ENCODE data around the gene LTBP4. TPM values are rescaled to one million over a fixed set of nuclear protein-coding genes. Genes with fewer than 3 reads are reported as not detected.
"Not testable (repeated sequence)": the region's sequence is repeated elsewhere in the genome, so short reads cannot be mapped to it uniquely, and the experiment has no call there.

The LTBP4 gene
- total and polyA plus RNA-seq, 7 experiments from 2014 or later, result 21.8 to 116 (median 106) TPM

GRCh38 chr19:40559394-40559793 lies 41.8 kb upstream of the LTBP4 start:
- POLR2A ChIA-PET, result interaction anchor here (0.6 kb wide), 1 partner anchor 1745 kb away, joined by 3 read pairs; no protein-coding TSS in a partner anchor
- ATAC-seq (no peak), DNase-seq (no peak)
- H3K4me1 Mint-ChIP-seq, result peaks cover 0 to 8% (median 2%) of the 10 kb centered on the region in 7 donors
- H3K9me3 Mint-ChIP-seq, result no peaks in the 10 kb centered on the region
- H3K27ac Mint-ChIP-seq, result no peak overlapping the region
- intact Hi-C loops (cut with micrococcal nuclease), result no loop called here
- peak overlapping the region in 1 of 10 donors; percentile 30 for H3K4me3 Mint-ChIP-seq
- Histone ChIP-seq H3K36me3 (ENCODE audit: control insufficient read depth in 2 of 3, insufficient read depth in 3 of 3, low read length in 3 of 3) (no peaks in the 10 kb centered on the region), H3K27ac (ENCODE audit: low read depth, low read length) (no peak overlapping the region), H3K4me3 (ENCODE audit: low read length) (no peak overlapping the region), H3K9me3 (ENCODE audit: control insufficient read depth in 2 of 3, low read length in 3 of 3) (no peaks in the 10 kb centered on the region), H3K27me3 (ENCODE audit: control insufficient read depth in 2 of 2, insufficient read depth in 2 of 2, low read length in 2 of 2) (peaks cover 0 to under 1% of the 10 kb centered on the region in 2 donors), H3K4me1 (ENCODE audit: control insufficient read depth in 2 of 2, insufficient read depth in 2 of 2, low read length in 2 of 2) (no peaks in the 10 kb centered on the region)
- H3K36me3 Mint-ChIP-seq, result peaks cover 0 to 6% (median 4%) of the 10 kb centered on the region in 5 donors
- CTCF ChIA-PET, result no interaction called here
- peaks cover 23 to 53% (median 37%) of the 10 kb centered on the region in 5 donors for H3K27me3 Mint-ChIP-seq

- Histone ChIP-seq H3K27me3 (ENCODE audit: control insufficient read depth in 2 of 2, insufficient read depth in 2 of 2, low read length in 2 of 2) (peaks cover 0 to 3% of the 10 kb centered on the region in 2 donors), H3K9me3 (ENCODE audit: control insufficient read depth in 2 of 3, low read length in 3 of 3) (no peaks in the 10 kb centered on the region), H3K27ac (ENCODE audit: low read depth, low read length) (no peak overlapping the region), H3K36me3 (ENCODE audit: control insufficient read depth in 2 of 3, insufficient read depth in 3 of 3, low read length in 3 of 3) (no peaks in the 10 kb centered on the region), H3K4me1 (ENCODE audit: control insufficient read depth in 2 of 2, insufficient read depth in 2 of 2, low read length in 2 of 2) (no peaks in the 10 kb centered on the region), H3K4me3 (ENCODE audit: low read length) (no peak overlapping the region)
- H3K36me3 Mint-ChIP-seq, result peaks cover 0 to 6% (median 4%) of the 10 kb centered on the region in 5 donors
- no peaks in the 10 kb centered on the region for H3K9me3 Mint-ChIP-seq
- ChIA-PET POLR2A (interaction anchor here (0.6 kb wide), 1 partner anchor 1744 kb away, joined by 3 read pairs; no protein-coding TSS in a partner anchor), CTCF (no interaction called here)
- no peak overlapping the region for H3K27ac Mint-ChIP-seq
- ATAC-seq, result no peak
- H3K4me3 Mint-ChIP-seq, result no peak overlapping the region
- H3K27me3 Mint-ChIP-seq, result peaks cover 18 to 53% (median 37%) of the 10 kb centered on the region in 5 donors
- no peak for DNase-seq
- H3K4me1 Mint-ChIP-seq, result peaks cover 0 to 8% (median 2%) of the 10 kb centered on the region in 7 donors
- intact Hi-C loops (cut with micrococcal nuclease), result no loop called here
Observed at GRCh38 chr19:40560092-40560507, 41.1 kb upstream of the LTBP4 start.

DNA sequence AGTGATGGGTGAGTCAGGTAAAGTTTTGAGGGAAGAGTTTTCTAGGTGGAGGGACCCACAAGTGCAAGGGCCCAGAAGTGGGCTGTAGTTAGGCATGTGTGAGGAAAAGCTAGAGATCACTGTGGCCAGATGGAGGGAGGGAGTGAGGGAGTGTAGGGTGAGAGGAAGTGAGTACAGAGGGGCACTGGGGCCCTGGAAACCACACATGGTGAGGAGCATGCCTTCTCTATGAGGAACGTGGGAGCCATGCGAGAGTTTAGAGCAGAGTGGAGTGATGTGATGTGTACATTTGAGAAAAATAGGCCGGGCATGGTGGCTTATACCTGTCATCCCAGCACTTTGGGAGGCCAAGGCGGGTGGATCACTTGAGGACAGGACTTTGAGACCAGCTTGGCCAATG lies 39.2 kb upstream of the LTBP4 start:
- ChIA-PET CTCF (interaction anchor here (0.7 kb wide), 1 partner anchor 9 kb away, joined by 4 read pairs; no protein-coding TSS in a partner anchor), POLR2A (interaction anchor here (0.7 kb wide), 1 partner anchor 736 kb away, joined by 3 read pairs; no protein-coding TSS in a partner anchor)
- Mint-ChIP-seq H3K9me3 (no peaks in the 10 kb centered on the region), H3K36me3 (peaks cover 2 to 6% (median 4%) of the 10 kb centered on the region in 5 donors), H3K27ac (peak overlapping the region in 1 of 9 donors; percentile 82), H3K4me1 (peaks cover 0 to 8% (median 2%) of the 10 kb centered on the region in 7 donors), H3K27me3 (peaks cover 25 to 56% (median 37%) of the 10 kb centered on the region in 5 donors), H3K4me3 (no peak overlapping the region)
- H3K4me1 ChIP-seq (ENCODE audit: control insufficient read depth in 2 of 2, insufficient read depth in 2 of 2, low read length in 2 of 2), result no peaks in the 10 kb centered on the region
- H3K4me3 ChIP-seq (ENCODE audit: low read length), result no peak overlapping the region
- H3K27ac ChIP-seq (ENCODE audit: low read depth, low read length), result no peak overlapping the region
- no peaks in the 10 kb centered on the region for H3K36me3 ChIP-seq (ENCODE audit: control insufficient read depth in 2 of 3, insufficient read depth in 3 of 3, low read length in 3 of 3)
- intact Hi-C loops (cut with micrococcal nuclease), result no loop called here
- peaks cover 0 to 3% of the 10 kb centered on the region in 2 donors for H3K27me3 ChIP-seq (ENCODE audit: control insufficient read depth in 2 of 2, insufficient read depth in 2 of 2, low read length in 2 of 2)
- no peak for ATAC-seq
- DNase-seq, result no peak
- H3K9me3 ChIP-seq (ENCODE audit: control insufficient read depth in 2 of 3, low read length in 3 of 3), result no peaks in the 10 kb centered on the region

DNA sequence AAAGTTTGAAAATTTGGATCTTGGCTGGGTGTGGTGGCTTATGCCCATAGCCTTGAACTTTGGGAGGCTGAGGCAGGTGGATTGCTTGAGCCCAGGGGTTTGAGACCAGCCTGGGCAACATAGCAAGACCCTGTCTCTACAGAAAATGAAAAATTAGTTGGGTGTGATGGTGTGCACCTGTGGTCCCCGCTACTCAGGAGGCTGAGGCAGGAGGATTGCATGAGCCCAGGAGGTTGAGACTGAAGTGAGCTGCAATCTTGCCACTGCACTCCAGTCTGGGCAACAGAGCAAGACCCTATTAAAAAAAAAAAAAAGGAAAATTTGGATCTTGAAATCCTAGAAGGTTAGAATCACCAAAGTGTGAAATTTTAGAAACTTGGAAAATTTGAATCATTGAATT lies 36.6 kb upstream of the LTBP4 start:
- H3K4me3 ChIP-seq (ENCODE audit: low read length); POLR2A ChIA-PET; H3K9me3 ChIP-seq (ENCODE audit: control insufficient read depth in 2 of 3, low read length in 3 of 3); intact Hi-C loops (cut with micrococcal nuclease); H3K27me3 ChIP-seq (ENCODE audit: control insufficient read depth in 2 of 2, insufficient read depth in 2 of 2, low read length in 2 of 2); ATAC-seq; H3K9me3 Mint-ChIP-seq; H3K27ac Mint-ChIP-seq; H3K27ac ChIP-seq (ENCODE audit: low read depth, low read length); H3K4me3 Mint-ChIP-seq; CTCF ChIA-PET; DNase-seq; H3K36me3 ChIP-seq (ENCODE audit: control insufficient read depth in 2 of 3, insufficient read depth in 3 of 3, low read length in 3 of 3); H3K36me3 Mint-ChIP-seq; H3K4me1 ChIP-seq (ENCODE audit: control insufficient read depth in 2 of 2, insufficient read depth in 2 of 2, low read length in 2 of 2): not testable (repeated sequence)
- Mint-ChIP-seq H3K27me3 (peaks cover 28 to 58% (median 40%) of the 10 kb centered on the region in 5 donors), H3K4me1 (peaks cover 0 to 13% (median 7%) of the 10 kb centered on the region in 7 donors)

GRCh38 chr19:40565355-40565754 lies 35.8 kb upstream of the LTBP4 start:
- H3K4me3 Mint-ChIP-seq, result no peak overlapping the region
- no peak overlapping the region for H3K4me3 ChIP-seq (ENCODE audit: low read length)
- peaks cover 6 to 20% (median 12%) of the 10 kb centered on the region in 7 donors for H3K4me1 Mint-ChIP-seq
- no peaks in the 10 kb centered on the region for H3K36me3 ChIP-seq (ENCODE audit: control insufficient read depth in 2 of 3, insufficient read depth in 3 of 3, low read length in 3 of 3)
- H3K9me3 Mint-ChIP-seq, result no peaks in the 10 kb centered on the region
- DNase-seq (no peak), ATAC-seq (no peak)
- H3K27me3 Mint-ChIP-seq, result peaks cover 25 to 60% (median 37%) of the 10 kb centered on the region in 5 donors
- H3K27me3 ChIP-seq (ENCODE audit: control insufficient read depth in 2 of 2, insufficient read depth in 2 of 2, low read length in 2 of 2), result peaks cover 0 to 3% of the 10 kb centered on the region in 2 donors
- ChIA-PET POLR2A (no interaction called here), CTCF (no interaction called here)
- H3K9me3 ChIP-seq (ENCODE audit: control insufficient read depth in 2 of 3, low read length in 3 of 3), result no peaks in the 10 kb centered on the region
- H3K27ac ChIP-seq (ENCODE audit: low read depth, low read length), result no peak overlapping the region
- intact Hi-C loops (cut with micrococcal nuclease), result no loop called here
- no peak overlapping the region for H3K27ac Mint-ChIP-seq
- H3K4me1 ChIP-seq (ENCODE audit: control insufficient read depth in 2 of 2, insufficient read depth in 2 of 2, low read length in 2 of 2), result peaks cover 5 to 6% of the 10 kb centered on the region in 2 donors
- H3K36me3 Mint-ChIP-seq, result peaks cover 0 to 6% (median 3%) of the 10 kb centered on the region in 5 donors

DNA sequence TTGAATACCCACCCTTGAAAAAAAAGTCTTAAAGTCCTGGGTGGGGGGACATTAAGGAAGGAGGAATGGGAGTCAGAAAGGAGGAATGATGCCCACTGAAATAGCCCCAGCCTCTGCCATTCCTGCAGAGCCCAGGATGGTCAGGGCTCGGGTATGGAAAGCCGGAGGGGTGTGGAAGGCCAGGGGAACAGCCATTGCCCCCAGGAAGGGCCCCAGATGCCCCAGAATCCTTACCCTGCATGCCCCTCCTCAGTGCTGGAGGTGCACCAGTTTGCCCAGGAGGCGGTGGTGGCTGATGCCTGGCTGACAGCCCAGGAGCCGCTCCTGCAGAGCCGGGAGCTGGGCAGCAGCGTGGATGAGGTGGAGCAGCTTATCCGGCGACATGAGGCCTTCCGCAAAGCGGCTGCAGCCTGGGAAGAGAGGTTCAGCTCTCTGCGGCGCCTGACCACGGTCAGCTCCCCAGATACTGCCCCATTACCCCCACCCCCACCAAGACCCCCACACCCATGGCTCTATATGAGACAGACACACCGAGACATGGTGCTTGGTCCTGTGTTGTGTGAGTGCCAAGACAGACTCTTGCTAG lies 35.2 kb upstream of the LTBP4 start:
- Mint-ChIP-seq H3K27ac (no peak overlapping the region), H3K27me3 (peaks cover 25 to 60% (median 37%) of the 10 kb centered on the region in 5 donors), H3K4me1 (peaks cover 10 to 24% (median 17%) of the 10 kb centered on the region in 7 donors), H3K9me3 (peaks cover 0 to 4% (median 0%) of the 10 kb centered on the region in 11 donors), H3K4me3 (peak overlapping the region in 1 of 10 donors; percentile 44), H3K36me3 (peaks cover 0 to 6% (median 3%) of the 10 kb centered on the region in 5 donors)
- no peaks in the 10 kb centered on the region for H3K36me3 ChIP-seq (ENCODE audit: control insufficient read depth in 2 of 3, insufficient read depth in 3 of 3, low read length in 3 of 3)
- no peak overlapping the region for H3K4me3 ChIP-seq (ENCODE audit: low read length)
- ATAC-seq (no peak), DNase-seq (no peak)
- CTCF ChIA-PET, result no interaction called here
- intact Hi-C loops (cut with micrococcal nuclease), result no loop called here
- POLR2A ChIA-PET, result no interaction called here
- H3K27me3 ChIP-seq (ENCODE audit: control insufficient read depth in 2 of 2, insufficient read depth in 2 of 2, low read length in 2 of 2), result peaks cover 0 to 3% of the 10 kb centered on the region in 2 donors
- no peak overlapping the region for H3K27ac ChIP-seq (ENCODE audit: low read depth, low read length)
- H3K4me1 ChIP-seq (ENCODE audit: control insufficient read depth in 2 of 2, insufficient read depth in 2 of 2, low read length in 2 of 2), result peaks cover 8 to 9% of the 10 kb centered on the region in 2 donors
- H3K9me3 ChIP-seq (ENCODE audit: control insufficient read depth in 2 of 3, low read length in 3 of 3), result no peaks in the 10 kb centered on the region
